GM10266 (cell line): ENCODE data around the gene NPIPB8.
"Not testable (repeated sequence)": the region's sequence is repeated elsewhere in the genome, so short reads cannot be mapped to it uniquely, and the experiment has no call there.

Experiments
- DNase-seq: peaks from one replicate; pipeline ENCODE4 v3.0.0; 2012; ENCODE audit errors: extremely low spot score
- TF ChIP-seq, protein P1 (sequence below): IDR thresholded peaks from 2 replicates; pipeline ENCODE4 v1.5.1; 2012; ENCODE audit warnings: mild to moderate bottlenecking, low read depth; ENCODE audit not compliant: control insufficient read depth, insufficient read depth; ENCODE audit errors: missing control alignments

Gene NPIPB8

GRCh38 chr16:28609631-28610594, 28.0 kb upstream of the NPIPB8 start, which contains the start of gene SULT1A1:
SULT1A1 (minus strand) TSS chr16:28610044; CDS start chr16:28608855, 1,189 bp downstream.
- peak; percentile 37 for DNase-seq
- TF ChIP-seq, protein P1, sequence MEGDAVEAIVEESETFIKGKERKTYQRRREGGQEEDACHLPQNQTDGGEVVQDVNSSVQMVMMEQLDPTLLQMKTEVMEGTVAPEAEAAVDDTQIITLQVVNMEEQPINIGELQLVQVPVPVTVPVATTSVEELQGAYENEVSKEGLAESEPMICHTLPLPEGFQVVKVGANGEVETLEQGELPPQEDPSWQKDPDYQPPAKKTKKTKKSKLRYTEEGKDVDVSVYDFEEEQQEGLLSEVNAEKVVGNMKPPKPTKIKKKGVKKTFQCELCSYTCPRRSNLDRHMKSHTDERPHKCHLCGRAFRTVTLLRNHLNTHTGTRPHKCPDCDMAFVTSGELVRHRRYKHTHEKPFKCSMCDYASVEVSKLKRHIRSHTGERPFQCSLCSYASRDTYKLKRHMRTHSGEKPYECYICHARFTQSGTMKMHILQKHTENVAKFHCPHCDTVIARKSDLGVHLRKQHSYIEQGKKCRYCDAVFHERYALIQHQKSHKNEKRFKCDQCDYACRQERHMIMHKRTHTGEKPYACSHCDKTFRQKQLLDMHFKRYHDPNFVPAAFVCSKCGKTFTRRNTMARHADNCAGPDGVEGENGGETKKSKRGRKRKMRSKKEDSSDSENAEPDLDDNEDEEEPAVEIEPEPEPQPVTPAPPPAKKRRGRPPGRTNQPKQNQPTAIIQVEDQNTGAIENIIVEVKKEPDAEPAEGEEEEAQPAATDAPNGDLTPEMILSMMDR = no peak

GRCh38 chr16:28610595-28611191, 27.2 kb upstream of the NPIPB8 start:
- TF ChIP-seq, protein P1 = no peak
- peak; percentile 40 for DNase-seq

GRCh38 chr16:28612359-28613280, 25.2 kb upstream of the NPIPB8 start:
- DNase-seq = not testable (repeated sequence)

DNA sequence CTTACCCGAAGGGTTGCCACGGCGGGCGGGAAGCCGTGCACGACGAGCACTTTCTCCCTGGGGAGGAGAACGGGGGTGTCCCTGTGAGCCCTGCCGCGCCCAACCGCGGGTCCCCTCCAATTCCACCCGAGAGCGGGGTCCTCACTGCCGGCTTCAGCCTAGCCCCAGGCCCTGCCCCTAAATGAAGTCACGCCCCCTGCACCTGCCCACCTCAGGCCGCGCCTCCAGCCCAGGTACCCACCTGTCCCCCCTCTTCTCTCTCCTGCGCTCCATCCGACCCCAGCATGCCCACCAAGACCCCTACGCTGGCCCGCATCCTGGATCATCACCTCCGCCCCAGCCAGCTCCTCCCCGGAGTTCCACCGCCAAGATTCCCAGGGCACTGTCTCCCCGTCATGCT, 24.0 kb upstream of the NPIPB8 start:
- DNase-seq = not testable (repeated sequence)

- not testable (repeated sequence) for DNase-seq
Observed at GRCh38 chr16:28614561-28614960, 23.3 kb upstream of the NPIPB8 start.

GRCh38 chr16:28615486-28616223, 22.2 kb upstream of the NPIPB8 start:
- TF ChIP-seq, protein P1 = peak; percentile 67
- not testable (repeated sequence) for DNase-seq

DNA sequence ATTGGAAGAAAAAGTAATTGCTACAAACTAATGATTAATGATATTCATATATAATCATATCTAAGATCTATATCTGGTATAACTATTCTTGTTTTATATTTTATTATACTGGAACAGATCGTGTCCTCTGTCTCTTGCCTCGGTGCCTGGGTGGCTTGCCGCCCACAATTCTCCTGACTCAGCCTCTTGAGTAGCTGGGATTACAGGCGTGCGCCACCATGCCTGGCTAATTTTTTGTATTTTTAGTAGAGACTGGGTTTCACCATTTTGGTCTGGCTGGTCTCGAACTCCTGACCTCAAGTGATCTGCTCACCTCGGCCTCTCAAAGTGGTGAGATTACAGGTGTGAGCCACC, 21.7 kb upstream of the NPIPB8 start:
- not testable (repeated sequence) for DNase-seq

GRCh38 chr16:28616636-28617035, 21.2 kb upstream of the NPIPB8 start:
- TF ChIP-seq, protein P1 = no peak
- DNase-seq = no peak
